OCI-LY3 (cell line): ENCODE results near the gene MMD2.

Experiments
- H2AFZ ChIP-seq: fragments of 200-600, 300-600 bp; shearing (Covaris generic); 2 replicates; pipeline ENCODE4 v1.6.0; 2014; ENCODE audit warnings: antibody characterized with exemption, low read depth, low read length
- H3K27ac ChIP-seq: fragments of 200-600, 300-600 bp; sonication (generic); 2 replicates; pipeline ENCODE4 v1.5.1; 2014; ENCODE audit warnings: mild to moderate bottlenecking, low read length, moderate library complexity, mixed read lengths
- H3K27me3 ChIP-seq: fragments of 200-600, 300-600 bp; sonication (generic); 2 replicates; pipeline ENCODE4 v1.6.1; 2014; ENCODE audit warnings: low read depth, low read length, mixed read lengths
- H3K36me3 ChIP-seq: fragments of 200-600, 300-600 bp; sonication (generic); replicated peaks from 2 replicates; pipeline ENCODE3; 2014; ENCODE audit warnings: low read depth, low read length, mixed read lengths
- H3K4me1 ChIP-seq: fragments of 300-600, 200-600 bp; sonication (generic); 2 replicates; pipeline ENCODE4 v1.6.1; 2014; ENCODE audit warnings: low read length, mixed read lengths
- H3K4me2 ChIP-seq: fragments of 200-600, 300-600 bp; sonication (generic); 2 replicates; pipeline ENCODE4 v1.6.1; 2014; ENCODE audit warnings: low read length, mixed read lengths
- H3K4me3 ChIP-seq: fragments of 300-600, 200-600 bp; sonication (generic); 2 replicates; pipeline ENCODE4 v1.5.1; 2014; ENCODE audit warnings: antibody characterized with exemption, mild to moderate bottlenecking, low read length, moderate library complexity
- H3K79me2 ChIP-seq: fragments of 300-600, 200-600 bp; shearing (Covaris generic); 2 replicates; pipeline ENCODE4 v1.6.1; 2014; ENCODE audit warnings: mild to moderate bottlenecking, low read length, mixed read lengths
- H3K9ac ChIP-seq: fragments of 300-600, 200-600 bp; shearing (Covaris generic); 2 replicates; pipeline ENCODE4 v1.6.0; 2014; ENCODE audit warnings: mild to moderate bottlenecking, low read length, moderate library complexity
- H3K9me3 ChIP-seq: fragments of 200-600, 300-600 bp; shearing (Covaris generic); 2 replicates; pipeline ENCODE4 v1.6.1; 2014; ENCODE audit warnings: low read length, mixed read lengths; ENCODE audit not compliant: insufficient read depth
- H4K20me1 ChIP-seq: fragments of 200-600, 300-600 bp; sonication (generic); 2 replicates; pipeline ENCODE4 v1.6.1; 2016; ENCODE audit warnings: low read length, mixed read lengths; ENCODE audit not compliant: insufficient read depth
- EZH2phosphoT487 ChIP-seq: fragments of 200-600 bp; shearing (Covaris generic); IDR thresholded peaks from 2 replicates; pipeline ENCODE4 v1.6.1; 2018; ENCODE audit warnings: antibody characterized with exemption, mixed run types, low read depth
- TF ChIP-seq, protein P1 (sequence below): fragments of 200-600, 300-600 bp; sonication (generic); IDR thresholded peaks from 2 replicates; pipeline ENCODE4 v1.5.1; 2014; ENCODE audit warnings: antibody characterized with exemption, low read length, low read depth

Gene MMD2

GRCh38 chr7:4857189-4857588, 101.8 kb downstream of the MMD2 start:
- Histone ChIP-seq H3K9me3 (no peaks in the 10 kb centered on the region), H4K20me1 (no peaks in the 10 kb centered on the region), H3K4me1 (no peaks in the 10 kb centered on the region), H3K36me3 (no peaks in the 10 kb centered on the region), H3K27ac (no peak overlapping the region), H3K4me2 (no peak overlapping the region), H3K9ac (no peak overlapping the region), H3K4me3 (no peak overlapping the region), H3K79me2 (no peaks in the 10 kb centered on the region), H2AFZ (no peak overlapping the region), H3K27me3 (peaks cover 4% of the 10 kb centered on the region; the same call in 1 of the 2 replicates)
- no peak for TF ChIP-seq EZH2phosphoT487
- TF ChIP-seq, protein P1, sequence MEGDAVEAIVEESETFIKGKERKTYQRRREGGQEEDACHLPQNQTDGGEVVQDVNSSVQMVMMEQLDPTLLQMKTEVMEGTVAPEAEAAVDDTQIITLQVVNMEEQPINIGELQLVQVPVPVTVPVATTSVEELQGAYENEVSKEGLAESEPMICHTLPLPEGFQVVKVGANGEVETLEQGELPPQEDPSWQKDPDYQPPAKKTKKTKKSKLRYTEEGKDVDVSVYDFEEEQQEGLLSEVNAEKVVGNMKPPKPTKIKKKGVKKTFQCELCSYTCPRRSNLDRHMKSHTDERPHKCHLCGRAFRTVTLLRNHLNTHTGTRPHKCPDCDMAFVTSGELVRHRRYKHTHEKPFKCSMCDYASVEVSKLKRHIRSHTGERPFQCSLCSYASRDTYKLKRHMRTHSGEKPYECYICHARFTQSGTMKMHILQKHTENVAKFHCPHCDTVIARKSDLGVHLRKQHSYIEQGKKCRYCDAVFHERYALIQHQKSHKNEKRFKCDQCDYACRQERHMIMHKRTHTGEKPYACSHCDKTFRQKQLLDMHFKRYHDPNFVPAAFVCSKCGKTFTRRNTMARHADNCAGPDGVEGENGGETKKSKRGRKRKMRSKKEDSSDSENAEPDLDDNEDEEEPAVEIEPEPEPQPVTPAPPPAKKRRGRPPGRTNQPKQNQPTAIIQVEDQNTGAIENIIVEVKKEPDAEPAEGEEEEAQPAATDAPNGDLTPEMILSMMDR: no peak

- no peaks in the 10 kb centered on the region for H4K20me1 ChIP-seq
- H3K4me2 ChIP-seq: no peak overlapping the region
- H3K79me2 ChIP-seq: no peaks in the 10 kb centered on the region
These were observed 102.5 kb downstream of the MMD2 start for GRCh38 chr7:4856336-4857057.

More at GRCh38 chr7:4856336-4857057, 102.5 kb downstream of the MMD2 start:
- TF ChIP-seq, protein P1: no peak
- no peak for TF ChIP-seq EZH2phosphoT487
- Histone ChIP-seq H3K27ac (no peak overlapping the region), H3K36me3 (no peaks in the 10 kb centered on the region), H3K27me3 (peaks cover 4% of the 10 kb centered on the region; the same call in 1 of the 2 replicates), H2AFZ (no peak overlapping the region), H3K9ac (no peak overlapping the region), H3K4me1 (no peaks in the 10 kb centered on the region), H3K4me3 (no peak overlapping the region), H3K9me3 (no peaks in the 10 kb centered on the region)
